Mucosa of descending colon (tissue), 3 donors: ENCODE data around the gene NOXO1. TPM values are rescaled to one million over a fixed set of nuclear protein-coding genes. Genes with fewer than 3 reads are reported as not detected.

Source experiments
- ATAC-seq: fragments of 200-7000 bp; cut with Tn5 transposase; one replicate; pipeline ENCODE4 v1.9.1; 2020; ENCODE audit warnings: mild to moderate bottlenecking, moderate library complexity
- DNase-seq, 3 donors: peaks; one replicate each; pipeline ENCODE4 v3.0.0-alpha.2; 2020
- H3K36me3 ChIP-seq: fragments of 200-600 bp; one replicate; pipeline ENCODE4 v1.8.0; 2021; ENCODE audit warnings: low read depth, mild to moderate bottlenecking
- H3K4me1 ChIP-seq: fragments of 200-600 bp; one replicate; pipeline ENCODE4 v1.8.0; 2021; ENCODE audit warnings: low read depth, mild to moderate bottlenecking
- H3K4me3 ChIP-seq: fragments of 200-600 bp; one replicate; pipeline ENCODE4 v1.8.0; 2021; ENCODE audit warnings: mild to moderate bottlenecking
- H3K9me3 ChIP-seq: fragments of 200-600 bp; one replicate; pipeline ENCODE4 v1.8.0; 2021; ENCODE audit warnings: mild to moderate bottlenecking
- intact Hi-C, 2 donors: fragments of 100-400 bp; cut with DNase I in 1 of 2; cut with micrococcal nuclease in 1 of 2; formaldehyde crosslinking; loops; one replicate each; pipeline versions ENCODE4 v1.11.0 to v1.11.1; 2022; cut with DNase I, micrococcal nuclease
- total RNA-seq, 3 donors: library from RNA; stranded (reverse); fragmentation: NEBNext Ultra II Directional in 2 of 3; extraction: Animal tissue kit (Norgen Biotek cat#: 25700) in 2 of 3; gene quantifications; one replicate each; pipeline versions ENCODE4 v1.2.1 to v1.2.4, GENCODE V29; 2021 to 2023
- TF ChIP-seq, protein P1 (sequence below): fragments of 200-600 bp; IDR thresholded peaks from one replicate; pipeline ENCODE4 v1.8.0; 2022; ENCODE audit warnings: antibody characterized with exemption, mild to moderate bottlenecking
- donor health status: DM: no; HTN: no; CAD: no; lungs with moderate emphysema.
- donor health status: DM: no; HTN: no; CAD: no.
- donor health status: DM: no; HTN: yes; CAD: no.

NOXO1 gene
- total RNA-seq, 3 donors from 2014 or later: 12.2 to 39.9 (median 27.1) TPM

DNA sequence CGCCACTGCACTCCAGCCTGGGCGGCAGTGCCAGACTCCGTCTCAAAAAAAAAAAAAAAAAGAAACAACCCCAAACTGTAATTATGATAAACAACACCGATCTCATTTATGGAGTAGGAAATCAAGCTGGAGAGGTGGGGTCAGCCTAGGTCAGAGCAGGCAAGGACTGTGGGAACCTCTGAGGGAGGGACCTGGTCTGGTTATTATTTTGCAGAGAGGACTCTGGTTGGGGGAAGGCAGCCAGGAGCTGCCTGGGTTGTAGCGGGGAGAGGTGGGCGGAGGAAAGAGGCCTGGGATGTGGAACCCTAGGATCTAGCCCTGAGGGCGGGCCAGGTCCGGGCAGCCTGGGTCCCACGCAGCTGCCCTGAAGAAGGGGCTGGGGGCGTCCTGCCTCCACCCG lies 52.2 kb downstream of the NOXO1 start:
- intact Hi-C loops: loop anchor here (5.0 to 10.0 kb wide), 2 partner anchors 64 to 67 kb away; no protein-coding TSS in a partner anchor
- H3K4me1 ChIP-seq: peaks cover 13% of the 10 kb centered on the region
- no peaks in the 10 kb centered on the region for H3K9me3 ChIP-seq
- DNase-seq (peak in 2 of 3 donors; percentile 62 to 71), ATAC-seq (peak; percentile 62)
- TF ChIP-seq, protein P1, sequence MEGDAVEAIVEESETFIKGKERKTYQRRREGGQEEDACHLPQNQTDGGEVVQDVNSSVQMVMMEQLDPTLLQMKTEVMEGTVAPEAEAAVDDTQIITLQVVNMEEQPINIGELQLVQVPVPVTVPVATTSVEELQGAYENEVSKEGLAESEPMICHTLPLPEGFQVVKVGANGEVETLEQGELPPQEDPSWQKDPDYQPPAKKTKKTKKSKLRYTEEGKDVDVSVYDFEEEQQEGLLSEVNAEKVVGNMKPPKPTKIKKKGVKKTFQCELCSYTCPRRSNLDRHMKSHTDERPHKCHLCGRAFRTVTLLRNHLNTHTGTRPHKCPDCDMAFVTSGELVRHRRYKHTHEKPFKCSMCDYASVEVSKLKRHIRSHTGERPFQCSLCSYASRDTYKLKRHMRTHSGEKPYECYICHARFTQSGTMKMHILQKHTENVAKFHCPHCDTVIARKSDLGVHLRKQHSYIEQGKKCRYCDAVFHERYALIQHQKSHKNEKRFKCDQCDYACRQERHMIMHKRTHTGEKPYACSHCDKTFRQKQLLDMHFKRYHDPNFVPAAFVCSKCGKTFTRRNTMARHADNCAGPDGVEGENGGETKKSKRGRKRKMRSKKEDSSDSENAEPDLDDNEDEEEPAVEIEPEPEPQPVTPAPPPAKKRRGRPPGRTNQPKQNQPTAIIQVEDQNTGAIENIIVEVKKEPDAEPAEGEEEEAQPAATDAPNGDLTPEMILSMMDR: no peak
- H3K4me3 ChIP-seq: peak overlapping the region; percentile 24
- no peaks in the 10 kb centered on the region for H3K36me3 ChIP-seq

Other genes starting within 250 kb of the NOXO1 start
- gene NME3, start 209.9 kb downstream of the NOXO1 start, total RNA-seq: 10 to 100 TPM; 49.1 to 66.0 (median 56.0) TPM
- 10 to 100 TPM; 18.4 to 43.1 (median 24.7) TPM for gene EME2, start 208.7 kb downstream of the NOXO1 start, total RNA-seq
- gene MRPS34, start 208.3 kb downstream of the NOXO1 start, total RNA-seq: 100 to 1,000 TPM in 1 of 3 donors, 10 to 100 TPM in 2; 89.1 to 107 (median 91.0) TPM
- 10 to 100 TPM; 39.7 to 56.5 (median 52.2) TPM for gene SPSB3, start 198.9 kb downstream of the NOXO1 start, total RNA-seq
- 10 to 100 TPM; 32.1 to 43.1 (median 39.3) TPM for gene NUBP2, start 198.5 kb downstream of the NOXO1 start, total RNA-seq
- 1 to 10 TPM in 2 of 3 donors, under 1 TPM in 1; 0.51 to 1.9 (median 1.8) TPM for gene IGFALS, start 187.8 kb downstream of the NOXO1 start, total RNA-seq
- gene HAGH, start 154.6 kb downstream of the NOXO1 start, total RNA-seq: 10 to 100 TPM; 63.4 to 94.8 (median 68.0) TPM
- 10 to 100 TPM; 31.4 to 59.6 (median 54.6) TPM for gene FAHD1, start 154.3 kb downstream of the NOXO1 start, total RNA-seq
- not detected for gene MEIOB, start 109.3 kb downstream of the NOXO1 start, total RNA-seq
- 1 to 10 TPM; 2.5 to 3.1 (median 2.6) TPM for gene HS3ST6, start 63.1 kb downstream of the NOXO1 start, total RNA-seq
- 10 to 100 TPM; 34.8 to 46.3 (median 40.5) TPM for gene MSRB1, start 38.3 kb downstream of the NOXO1 start, total RNA-seq
- not detected for gene RPL3L, start 26.8 kb downstream of the NOXO1 start, total RNA-seq
- 100 to 1,000 TPM; 204 to 212 (median 210) TPM for gene NDUFB10, start 21.9 kb downstream of the NOXO1 start, total RNA-seq
- 1,000 to 10,000 TPM; 1,284 to 2,138 (median 1,849) TPM for gene RPS2, start 16.6 kb downstream of the NOXO1 start, total RNA-seq
- gene RNF151, start 14.6 kb downstream of the NOXO1 start, total RNA-seq: not detected
- 10 to 100 TPM; 21.6 to 25.5 (median 24.0) TPM for gene TBL3, start 9.4 kb downstream of the NOXO1 start, total RNA-seq
- gene GFER, start 2.7 kb upstream of the NOXO1 start, total RNA-seq: 10 to 100 TPM; 42.1 to 75.5 (median 68.8) TPM
- 1 to 10 TPM; 1.3 to 7.9 (median 1.5) TPM for gene SYNGR3, start 8.5 kb upstream of the NOXO1 start, total RNA-seq
- gene ZNF598, start 28.4 kb upstream of the NOXO1 start, total RNA-seq: 10 to 100 TPM; 41.9 to 45.4 (median 42.4) TPM
- gene NPW, start 38.3 kb upstream of the NOXO1 start, total RNA-seq: 1 to 10 TPM in 1 of 3 donors, under 1 TPM in 2; 0.32 to 2.1 (median 0.60) TPM
- 10 to 100 TPM; 54.5 to 65.4 (median 60.0) TPM for gene NHERF2, start 45.4 kb upstream of the NOXO1 start, total RNA-seq
- 10 to 100 TPM; 23.5 to 28.2 (median 24.5) TPM for gene NTHL1, start 66.4 kb upstream of the NOXO1 start, total RNA-seq
- 100 to 1,000 TPM; 140 to 161 (median 150) TPM for gene TSC2, start 66.5 kb upstream of the NOXO1 start, total RNA-seq
- 100 to 1,000 TPM in 1 of 3 donors, 10 to 100 TPM in 2; 63.9 to 233 (median 80.8) TPM for gene PKD1, start 154.4 kb upstream of the NOXO1 start, total RNA-seq
- 10 to 100 TPM in 2 of 3 donors, 1 to 10 TPM in 1; 3.8 to 28.3 (median 15.7) TPM for gene RAB26, start 167.2 kb upstream of the NOXO1 start, total RNA-seq
- gene TRAF7, start 174.3 kb upstream of the NOXO1 start, total RNA-seq: 100 to 1,000 TPM in 1 of 3 donors, 10 to 100 TPM in 2; 91.5 to 104 (median 94.0) TPM
- 1 to 10 TPM in 2 of 3 donors, under 1 TPM in 1; 0.06 to 1.5 (median 1.0) TPM for gene CASKIN1, start 215.1 kb upstream of the NOXO1 start, total RNA-seq
- gene MLST8, start 224.0 kb upstream of the NOXO1 start, total RNA-seq: 10 to 100 TPM; 25.5 to 30.9 (median 29.8) TPM
- gene BRICD5, start 229.4 kb upstream of the NOXO1 start, total RNA-seq: 10 to 100 TPM in 2 of 3 donors, 1 to 10 TPM in 1; 8.4 to 12.3 (median 12.1) TPM
- 10 to 100 TPM; 15.5 to 19.7 (median 17.6) TPM for gene PGP, start 233.4 kb upstream of the NOXO1 start, total RNA-seq
- 10 to 100 TPM; 23.5 to 28.3 (median 24.2) TPM for gene E4F1, start 242.1 kb upstream of the NOXO1 start, total RNA-seq